ENCODE results near the gene IL1RL2.

Gene IL1RL2

DNA sequence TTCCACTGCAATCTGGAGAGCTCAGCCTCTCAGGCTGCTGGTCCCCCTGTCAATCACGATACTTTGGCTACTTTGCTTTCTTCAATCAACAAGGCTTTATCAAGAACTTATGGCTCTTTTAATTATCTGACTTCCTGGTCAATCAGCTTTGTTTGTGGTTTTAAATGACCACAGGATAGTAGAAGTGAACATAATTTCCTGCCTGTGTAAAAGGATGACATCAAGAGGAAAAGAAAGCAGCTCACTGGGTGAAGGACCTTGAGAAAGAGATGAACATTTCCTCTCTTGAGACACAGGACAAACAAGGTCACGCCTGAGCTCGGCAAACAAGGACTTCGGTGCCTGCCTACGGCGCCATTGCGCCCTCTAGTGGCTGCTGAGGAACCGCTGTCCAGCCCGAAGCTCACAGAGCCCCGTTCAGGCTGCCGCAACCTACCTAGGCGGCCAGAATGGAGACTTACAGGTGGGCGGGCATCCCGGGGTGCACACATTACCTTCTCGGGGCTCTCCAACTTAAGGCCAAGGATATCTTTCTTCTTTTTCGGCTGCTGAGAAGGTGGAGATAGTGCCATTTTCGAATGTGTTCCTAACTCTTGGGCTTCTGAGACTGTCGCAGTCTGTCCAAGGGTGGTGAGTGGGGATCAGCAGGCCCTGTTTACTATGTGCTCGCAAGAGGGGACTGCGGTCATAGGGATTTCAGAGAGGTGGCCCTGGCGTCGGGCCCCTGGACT, 54.0 kb downstream of the IL1RL2 start:
- peak; percentile 84 for DNase-seq

DNA sequence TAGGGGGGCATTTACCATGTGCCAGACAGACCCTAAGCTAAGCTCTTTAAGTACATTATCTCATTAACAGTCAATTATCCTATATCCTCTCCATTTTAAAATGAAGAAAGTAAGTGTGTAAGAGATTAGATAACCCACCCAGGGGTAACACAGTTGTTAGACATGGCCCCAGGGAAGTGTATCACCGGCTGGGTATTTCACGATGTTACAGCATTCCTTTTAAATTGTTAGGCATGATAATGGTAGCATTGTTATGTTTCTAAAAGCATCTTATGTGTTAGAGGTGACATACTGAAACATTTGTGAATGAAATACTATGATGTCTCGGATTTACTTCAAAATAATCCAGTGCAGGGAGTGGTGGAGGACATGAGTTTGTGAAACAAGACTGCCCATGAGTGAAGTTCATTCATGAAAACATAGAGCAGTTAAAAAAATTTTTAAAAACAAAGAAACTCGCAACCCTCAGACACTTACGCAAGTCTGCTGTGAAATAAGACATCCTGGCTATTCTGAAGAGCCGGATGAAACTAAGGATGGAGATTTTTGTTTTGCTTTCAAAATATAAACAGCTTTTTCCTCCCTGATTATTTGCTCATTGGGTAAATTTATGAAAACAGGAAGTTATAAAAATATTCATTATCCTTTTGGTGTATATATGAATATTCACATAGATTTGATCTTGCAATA, 54.9 kb downstream of the IL1RL2 start:
- no peak for DNase-seq

DNA sequence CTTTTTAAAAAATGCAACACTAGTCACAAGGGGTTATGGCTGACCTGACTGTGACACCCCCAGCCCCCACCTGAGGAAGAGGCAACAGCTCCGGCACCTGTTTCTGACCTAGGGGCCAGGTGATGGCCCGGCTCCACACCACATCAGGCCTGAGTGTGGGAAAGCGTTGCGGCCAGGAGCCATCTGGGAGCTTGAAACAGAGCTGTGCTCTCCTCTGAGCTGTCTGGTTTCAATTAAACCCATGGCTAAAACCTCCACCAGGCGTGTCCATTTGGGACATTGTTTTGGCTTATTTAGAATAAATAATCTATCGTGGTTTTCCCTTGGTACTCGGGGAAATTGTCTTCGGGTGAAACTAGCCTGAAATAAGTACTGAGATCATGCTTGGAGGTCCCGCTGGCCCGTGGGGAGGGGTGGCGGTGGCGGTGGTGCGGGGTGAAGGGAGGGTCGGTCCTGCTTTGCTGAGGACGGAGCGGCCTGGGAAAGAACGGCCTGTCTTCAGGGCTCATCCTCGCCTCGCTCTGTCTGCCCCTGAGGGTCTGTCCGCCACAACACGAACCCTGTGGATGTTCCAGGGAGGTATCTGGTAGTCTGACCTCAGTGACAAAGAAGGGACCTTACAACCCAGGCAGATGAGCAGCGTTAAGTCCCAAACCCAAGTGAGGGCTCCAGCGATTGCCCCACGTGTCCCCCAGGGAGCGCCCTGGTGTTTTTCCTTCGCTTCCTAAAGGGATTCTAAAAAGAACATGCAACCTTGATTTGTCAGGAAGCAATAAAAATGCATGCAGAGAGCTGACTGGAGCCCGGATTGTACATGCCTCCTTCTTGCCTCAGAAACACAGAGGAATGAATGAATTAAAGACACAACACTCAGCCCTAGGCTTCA, 58.7 kb downstream of the IL1RL2 start:
- DNase-seq, result no peak

DNA sequence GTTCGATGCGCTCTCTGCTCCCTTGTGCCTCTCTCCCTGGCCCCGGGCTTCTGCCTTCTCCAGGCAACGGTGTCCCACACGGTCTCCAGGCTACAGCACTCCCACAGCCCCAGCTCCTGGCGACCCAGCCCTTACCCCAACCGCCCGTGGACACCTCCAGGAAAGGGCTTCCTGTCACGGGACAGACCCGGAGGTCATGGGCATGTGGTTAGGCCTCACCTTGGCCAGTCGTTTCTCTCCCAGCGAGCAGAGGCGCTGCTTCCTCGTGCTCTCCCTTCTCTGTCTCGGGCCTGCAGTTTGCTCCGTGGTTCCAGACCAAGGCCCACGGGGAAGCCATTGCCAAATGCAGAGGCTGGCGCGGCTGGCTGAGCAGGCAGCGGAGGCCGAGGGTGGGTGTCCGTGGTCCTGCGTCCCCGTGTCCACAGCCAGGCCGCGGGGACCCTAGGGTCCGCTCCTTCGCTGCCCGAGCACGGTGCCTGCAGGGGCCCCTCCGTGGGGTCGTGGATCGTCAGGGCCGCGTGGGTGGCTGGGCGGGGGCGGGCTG, 63.5 kb downstream of the IL1RL2 start:
- no peak for DNase-seq

DNA sequence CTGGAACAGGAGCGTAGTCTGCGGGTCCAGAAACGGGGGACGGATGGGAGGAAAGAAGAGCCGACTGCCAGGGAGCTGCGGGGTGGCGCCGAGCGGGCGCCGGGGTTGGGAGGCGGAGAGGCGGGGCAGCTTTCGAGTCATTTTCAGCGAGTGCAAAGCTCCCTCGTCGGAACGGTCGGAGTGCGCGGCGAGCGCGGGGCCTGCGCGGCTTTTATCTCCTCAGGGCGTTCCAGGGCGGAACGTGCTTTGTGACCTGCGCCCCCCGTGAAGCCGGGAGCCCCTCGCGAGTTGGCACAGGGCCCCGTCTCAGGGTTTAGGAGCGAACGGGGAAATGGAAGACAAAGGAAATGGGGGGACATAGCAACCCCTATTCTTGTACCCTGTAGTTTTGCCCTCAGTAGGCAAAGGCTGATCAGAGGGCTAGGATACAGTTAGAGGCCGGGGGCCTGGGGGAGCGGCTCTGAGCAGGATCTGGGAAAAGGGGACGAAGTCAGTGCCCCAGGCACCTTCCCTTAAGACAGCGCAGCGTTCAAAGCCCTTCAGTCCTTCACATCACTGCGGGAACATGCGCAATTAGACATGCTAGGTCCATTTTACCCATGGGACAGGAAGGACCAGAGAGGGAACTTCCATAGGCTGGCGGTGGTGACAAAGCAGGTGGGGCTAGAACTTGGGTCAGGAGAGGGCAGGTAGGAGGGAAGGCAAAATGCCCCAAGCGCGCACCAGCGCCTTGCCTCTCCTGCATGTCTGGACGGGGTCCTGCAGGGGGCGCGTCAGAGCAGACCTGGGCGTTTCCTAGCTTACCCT, 64.4 kb downstream of the IL1RL2 start:
- peak; percentile 57 for DNase-seq

DNA sequence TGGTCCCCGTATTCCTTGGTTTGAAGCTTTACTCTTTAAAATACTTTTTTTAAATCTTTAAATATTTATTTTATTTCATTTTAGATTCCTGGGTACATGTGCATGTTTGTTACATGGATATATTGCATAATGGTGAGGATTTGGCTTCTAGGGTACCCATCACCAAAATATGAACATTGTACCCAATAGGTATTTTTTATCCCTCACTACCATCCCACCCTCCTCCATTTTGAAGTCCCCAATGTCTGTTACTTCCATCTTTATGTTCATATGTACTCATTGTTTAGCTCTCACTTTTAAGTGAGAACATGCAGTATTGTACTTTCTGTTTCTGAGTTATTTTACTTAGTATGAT, 65.0 kb downstream of the IL1RL2 start:
- DNase-seq, result no peak

DNA sequence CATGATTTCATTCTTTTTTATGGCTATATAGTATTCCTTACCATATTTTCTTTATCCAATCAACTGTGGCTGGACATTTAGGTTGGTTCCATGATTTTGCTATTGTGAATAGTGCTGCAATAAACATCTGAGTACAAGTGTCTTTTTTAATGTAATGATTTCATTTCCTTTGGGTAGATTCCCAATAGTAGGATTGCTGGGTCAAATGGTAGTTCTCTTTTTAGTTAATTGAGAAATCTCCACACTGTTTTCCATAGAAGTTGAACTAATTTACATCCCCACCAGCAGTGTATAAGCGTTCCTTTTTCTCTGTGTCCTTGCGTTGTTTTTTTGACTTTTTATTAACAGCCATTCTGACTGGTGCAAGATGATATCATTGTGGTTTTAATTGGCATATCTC, 65.4 kb downstream of the IL1RL2 start:
- no peak for DNase-seq

DNA sequence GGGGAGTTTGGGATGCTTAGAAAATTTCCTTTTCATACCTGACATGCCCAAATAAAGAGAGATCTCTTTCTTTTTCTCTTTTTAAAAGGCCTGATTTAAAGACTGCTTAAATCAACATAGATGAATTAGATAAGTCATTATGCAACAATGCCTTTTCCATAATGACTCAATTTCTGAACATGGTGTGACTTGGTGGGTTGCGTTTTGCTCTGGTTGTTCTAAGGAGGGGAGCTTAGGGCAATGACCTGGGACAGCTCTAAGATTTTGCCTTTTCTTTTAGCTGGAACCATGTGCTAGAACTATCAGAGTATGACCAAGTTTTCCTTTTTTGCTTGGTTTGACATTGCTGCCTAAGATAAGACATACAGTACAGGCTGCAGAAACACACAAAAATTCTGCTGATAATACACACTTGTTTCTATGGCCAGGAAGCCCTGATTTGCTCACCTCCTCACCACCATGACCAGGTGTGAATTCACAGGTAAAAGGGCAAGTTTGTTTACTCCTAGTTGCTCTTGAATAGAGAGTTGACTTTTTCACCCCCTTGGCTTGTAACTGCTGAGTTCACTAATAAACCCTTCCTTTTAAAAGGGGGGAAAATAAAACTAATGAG, 66.4 kb downstream of the IL1RL2 start:
- no peak for DNase-seq

DNA sequence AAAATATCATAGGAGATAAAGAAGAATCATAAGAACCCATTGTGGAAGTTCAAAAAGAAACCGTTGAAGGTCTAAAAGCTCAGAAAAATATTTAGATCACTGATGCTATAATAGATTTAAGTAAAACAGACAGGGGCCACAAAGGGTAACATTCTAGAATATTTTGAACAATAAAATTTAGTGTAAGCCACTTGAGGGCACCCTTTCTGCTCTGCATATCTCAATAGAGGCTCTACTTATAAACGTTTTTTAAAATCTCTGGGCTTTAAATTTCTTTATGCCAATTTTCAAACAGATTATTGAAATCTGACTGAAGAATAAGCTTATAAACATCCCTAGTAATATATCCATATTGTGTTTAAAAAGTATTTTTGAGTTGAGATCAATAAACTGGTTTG, 66.9 kb downstream of the IL1RL2 start:
- no peak for DNase-seq

DNA sequence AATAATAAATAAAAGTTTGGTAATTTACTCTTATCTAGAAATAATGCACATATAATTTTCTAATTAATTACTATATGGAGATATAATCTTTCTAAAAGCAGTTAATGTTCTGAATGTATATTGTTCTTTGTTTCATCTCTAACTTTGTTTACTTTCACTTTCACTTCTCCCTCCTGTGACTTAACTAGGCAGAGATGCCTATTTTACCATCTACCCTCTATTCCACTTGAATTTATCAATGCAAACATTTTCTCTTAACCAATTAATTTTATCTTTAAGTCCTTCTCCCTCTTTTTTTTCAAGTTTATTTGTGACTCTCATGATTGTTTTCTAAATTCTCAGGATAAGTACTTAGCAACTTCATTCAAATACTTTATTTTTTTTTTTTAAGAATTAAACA, 69.5 kb downstream of the IL1RL2 start:
- DNase-seq, result no peak

DNA sequence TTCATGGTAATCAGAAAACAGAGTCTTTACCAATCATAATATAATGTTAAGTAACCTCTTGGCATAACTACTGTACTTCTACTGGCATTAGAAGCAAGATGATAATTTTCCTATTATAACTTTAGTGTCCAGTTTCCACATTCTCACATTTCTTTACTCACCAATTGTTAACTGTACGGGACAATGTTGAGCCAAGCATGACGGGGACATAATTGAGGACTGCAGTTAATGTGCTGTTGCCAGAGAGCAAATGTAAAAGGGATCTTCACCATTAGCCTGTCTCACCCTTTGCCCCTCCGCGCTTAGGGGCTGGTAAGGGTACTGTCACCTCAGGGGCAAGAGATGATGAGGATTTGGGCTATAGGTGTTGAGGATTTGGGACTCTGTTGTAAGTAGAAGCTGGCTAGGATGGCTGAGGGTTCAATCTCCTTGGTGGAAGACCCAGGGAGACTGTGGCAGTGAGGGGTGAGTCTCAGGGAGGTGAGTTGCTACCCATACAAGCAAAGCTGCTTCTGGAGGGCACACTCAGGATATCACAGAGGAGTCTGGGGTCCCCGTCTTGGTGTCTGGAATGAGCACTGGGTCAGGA, 70.1 kb downstream of the IL1RL2 start:
- no peak for DNase-seq

DNA sequence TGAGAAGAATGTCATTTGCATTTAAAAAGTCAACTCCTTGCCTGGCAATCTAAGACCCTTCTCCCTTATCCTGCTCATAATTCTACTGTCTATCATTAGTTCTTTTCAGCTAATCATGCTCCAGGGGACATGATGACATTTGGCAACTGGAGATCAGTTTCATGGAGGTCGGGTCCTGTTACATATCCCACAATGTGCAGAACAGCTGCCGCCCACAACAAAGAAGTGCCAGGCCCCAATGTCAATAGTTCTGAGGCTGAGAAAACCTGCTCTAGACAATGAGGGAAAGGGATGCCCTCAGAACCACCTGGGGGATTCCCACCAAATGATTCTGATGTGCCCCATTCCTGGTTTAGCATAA, 71.2 kb downstream of the IL1RL2 start:
- no peak for DNase-seq

DNA sequence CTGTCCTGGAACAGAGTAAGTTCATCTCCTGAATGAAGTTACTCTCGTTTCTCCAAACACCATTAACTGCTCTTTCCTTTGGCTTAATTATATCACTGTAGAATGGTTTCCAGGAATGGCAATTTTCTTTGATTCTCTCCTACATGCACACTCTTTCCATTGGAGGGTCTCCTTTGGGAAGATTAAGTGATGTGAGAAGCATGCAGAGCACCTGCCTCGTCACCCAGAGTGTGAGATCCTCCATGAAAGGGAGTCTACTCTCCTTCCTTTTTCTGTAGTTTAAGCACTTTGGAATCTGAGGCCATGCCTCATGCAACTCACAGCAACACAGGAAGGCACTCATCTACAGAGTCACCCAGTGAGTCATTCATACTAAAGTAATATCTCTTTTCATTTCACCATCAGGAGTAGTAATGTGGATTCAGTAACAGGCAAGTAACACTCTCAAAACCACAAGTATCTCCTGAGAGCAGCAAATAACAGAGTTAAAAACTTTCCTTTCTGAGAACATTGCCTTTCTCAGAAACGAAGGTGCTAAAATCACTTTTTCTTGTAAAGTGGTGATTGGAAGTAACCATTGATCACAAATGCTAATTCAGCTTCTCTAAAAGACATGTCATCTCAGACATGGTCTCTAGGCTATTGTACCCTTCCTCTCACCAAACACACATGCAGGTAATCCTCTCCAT, 71.7 kb downstream of the IL1RL2 start:
- no peak for DNase-seq

DNA sequence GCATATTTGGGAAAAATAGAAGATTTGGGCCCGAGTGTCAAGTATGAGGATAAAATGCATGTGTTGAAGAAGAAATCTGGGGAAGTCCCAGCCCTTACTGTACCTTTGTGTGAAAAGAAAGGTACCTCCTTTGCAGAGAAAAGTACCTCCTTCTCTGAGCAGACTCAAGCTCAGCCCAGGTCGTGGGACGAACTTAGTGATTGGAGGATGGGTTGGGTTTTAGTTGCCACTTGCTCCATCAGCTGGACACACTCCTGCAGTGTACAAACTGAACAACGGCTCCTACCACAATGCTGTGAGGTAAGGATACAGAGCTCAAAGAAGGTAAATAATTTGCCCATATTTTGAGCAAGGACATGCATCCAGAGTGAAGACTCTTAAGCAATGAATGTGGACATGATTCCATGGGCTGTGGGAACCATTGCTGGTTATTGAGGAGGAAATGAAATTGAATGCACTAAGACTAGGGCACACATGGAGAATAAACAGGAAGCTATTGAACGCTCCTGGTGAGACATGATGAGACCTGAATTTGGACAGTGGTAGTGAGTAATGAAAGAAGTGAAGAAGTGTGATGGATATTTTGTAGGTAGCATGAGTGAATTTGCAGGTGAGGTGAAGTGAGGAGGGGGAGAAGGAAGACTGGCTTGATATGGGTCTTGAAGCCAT, 74.8 kb downstream of the IL1RL2 start:
- no peak for DNase-seq

DNA sequence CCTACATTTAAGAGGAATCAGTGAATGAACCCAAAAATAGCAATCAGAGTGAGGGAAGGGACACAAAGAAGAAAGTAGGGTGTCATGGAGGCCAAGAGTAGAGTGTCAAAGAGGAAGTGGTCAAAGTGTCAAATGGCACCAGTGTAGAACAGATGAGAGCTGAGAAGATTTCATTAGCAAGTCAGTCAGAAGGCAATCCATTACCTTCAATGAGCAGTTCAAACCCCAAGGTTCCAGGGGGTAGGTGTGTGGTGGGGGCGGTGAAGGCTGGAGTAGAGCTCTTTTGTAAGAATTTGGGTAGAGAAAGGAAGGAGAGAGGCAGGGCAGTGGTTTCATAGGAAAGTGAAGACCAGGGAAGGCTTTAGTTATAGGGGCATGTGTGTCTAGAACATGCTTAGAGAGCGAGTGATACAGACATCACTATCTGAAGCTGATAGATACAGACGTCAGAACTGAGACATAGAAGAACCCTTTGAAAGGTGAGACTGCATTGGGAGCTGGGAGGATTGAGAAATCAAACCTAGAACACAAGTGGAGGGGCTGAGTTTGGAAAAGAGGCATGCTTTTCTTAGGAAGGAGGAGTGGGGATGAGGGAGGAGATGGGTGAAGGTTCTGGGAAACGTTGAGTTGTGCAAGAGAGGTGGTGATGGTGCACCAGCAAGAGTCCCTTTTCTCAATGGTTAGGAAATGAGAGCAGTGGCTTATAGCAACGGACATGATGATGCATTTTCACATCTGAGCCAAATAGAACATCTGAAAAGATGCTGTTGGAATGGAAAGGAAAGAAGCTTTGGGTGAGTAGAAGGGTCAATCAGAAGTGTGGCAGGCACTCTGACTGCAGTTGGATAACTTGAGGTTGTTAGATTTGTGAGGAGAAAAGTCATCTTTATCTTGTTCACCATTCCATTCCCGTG, 75.7 kb downstream of the IL1RL2 start:
- no peak for DNase-seq

DNA sequence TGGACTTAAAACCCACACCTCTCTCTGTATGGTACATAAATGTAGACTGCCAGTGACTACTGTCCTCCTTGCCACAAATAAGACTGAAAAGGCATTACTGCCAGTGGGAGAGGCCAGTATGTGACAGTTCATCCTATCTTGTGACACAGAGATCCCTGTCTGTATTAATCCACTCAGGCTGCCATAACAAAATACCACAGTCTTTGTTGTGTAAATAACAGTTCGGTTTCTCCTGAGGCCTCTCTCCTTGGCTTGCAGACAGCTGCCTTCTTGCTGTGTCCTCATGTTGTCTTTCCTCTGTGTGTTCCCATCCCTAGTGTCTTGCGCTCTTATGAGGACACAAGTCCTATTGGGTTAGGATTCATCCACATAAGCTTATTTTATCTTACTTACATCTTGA, 78.1 kb downstream of the IL1RL2 start:
- DNase-seq, result no peak

DNA sequence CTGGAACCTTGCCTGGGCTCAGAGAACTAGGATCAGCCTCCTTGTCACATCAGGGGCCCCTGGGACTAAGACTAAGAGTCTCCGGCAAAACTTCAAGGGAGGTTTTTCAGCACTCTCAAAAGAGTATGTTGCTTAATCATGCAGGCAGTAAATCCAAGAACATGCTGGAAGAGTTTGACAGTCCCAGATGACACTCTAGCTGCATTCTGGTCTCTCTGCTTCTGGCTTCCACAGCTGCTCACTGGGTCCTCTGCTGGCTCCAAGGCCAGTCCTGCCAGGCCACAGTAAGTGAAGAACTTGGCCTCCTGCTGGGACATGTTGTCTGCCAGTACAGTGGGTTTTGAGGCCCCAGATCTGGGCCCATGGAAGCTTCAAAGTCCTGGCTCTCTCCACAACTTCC, 79.4 kb downstream of the IL1RL2 start:
- DNase-seq, result no peak

DNA sequence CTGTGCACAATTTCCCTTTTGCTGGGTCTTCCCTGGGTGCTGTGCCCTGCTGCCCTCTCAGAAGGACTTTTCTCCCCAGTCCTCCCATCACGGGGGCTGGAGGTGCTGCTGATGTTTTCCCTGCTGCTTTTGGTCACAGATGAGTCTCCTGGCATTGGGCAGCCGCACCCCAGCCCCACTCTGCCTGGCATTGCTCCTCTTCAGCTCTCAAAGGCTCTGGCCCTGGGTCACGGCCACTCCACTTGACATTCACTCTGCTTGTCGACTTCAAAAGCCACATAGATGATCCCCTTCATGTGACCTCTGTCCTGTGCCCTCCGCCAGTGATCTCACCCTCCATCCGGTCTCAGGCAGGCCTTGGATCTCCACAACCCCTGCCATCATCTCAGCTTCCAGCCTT, 81.0 kb downstream of the IL1RL2 start:
- DNase-seq, result no peak

DNA sequence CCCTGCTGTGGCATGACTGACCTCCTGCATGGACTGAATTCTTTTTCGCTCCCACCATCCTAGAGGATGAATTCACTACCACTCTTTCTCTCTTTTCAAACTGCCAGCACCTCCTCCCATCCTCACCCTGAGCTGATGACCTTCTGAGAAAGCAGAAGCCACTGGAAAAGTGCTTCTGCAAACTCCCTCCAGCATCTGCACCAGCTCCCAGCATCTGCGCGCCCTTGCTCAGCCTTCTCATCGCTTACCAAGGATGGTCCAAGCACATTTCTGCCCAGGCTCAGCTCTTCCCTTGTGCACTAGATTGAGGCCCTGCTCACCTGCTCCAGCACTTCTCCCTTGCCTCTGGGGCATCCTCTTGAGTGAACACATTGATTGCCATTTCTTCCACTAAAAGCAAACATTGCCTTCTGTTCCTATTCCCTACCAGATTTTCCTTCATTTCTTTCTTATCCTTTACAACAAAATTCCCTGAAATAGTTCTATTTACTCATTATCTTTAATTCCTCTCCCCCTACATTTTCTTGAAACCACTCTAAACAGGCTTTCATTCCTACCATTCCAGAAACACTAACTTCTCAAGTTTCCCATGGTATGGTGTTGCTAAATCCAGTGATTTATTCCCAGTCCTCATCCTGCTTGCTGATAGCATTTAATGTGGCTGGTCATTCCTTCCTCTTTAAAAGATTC, 81.8 kb downstream of the IL1RL2 start:
- no peak for DNase-seq

Measured in CD4-positive, alpha-beta T cell treated with Interferon gamma for 1 hour (primary cell).